ENCODE data around the gene AKAP10.
"Not testable (repeated sequence)": the region's sequence is repeated elsewhere in the genome, so short reads cannot be mapped to it uniquely, and the experiment has no call there.

The AKAP10 gene

GRCh38 chr17:19978209-19978802, 678 bp upstream of the AKAP10 start:
- DNase-seq, result peak; percentile 84 to 95 (median 92)
- POLR2A ChIA-PET, result interaction anchor here (1.4 to 1.9 kb wide), 2 partner anchors 31 to 97 kb away, joined by 7 to 8 read pairs; partner anchors contain the start of gene SPECC1
- no peaks in the 10 kb centered on the region for H3K27me3 ChIP-seq (replicated peaks in 2 of 5; ENCODE audit: control insufficient read depth in 4 of 5, insufficient read depth in 5 of 5, low read length in 4 of 5)
- peaks cover 6 to 45% (median 35%) of the 10 kb centered on the region in 4 experiments for H3K4me1 ChIP-seq (ENCODE audit: control extremely low read depth in 1 of 4, control insufficient read depth in 4 of 4, insufficient read depth in 4 of 4, low read length in 3 of 4)
- H3K9me3 ChIP-seq (ENCODE audit: control extremely low read depth in 1 of 5, control insufficient read depth in 4 of 5, insufficient read depth in 2 of 5, low read depth in 1 of 5, low read length in 4 of 5), result no peaks in the 10 kb centered on the region
- H3K36me3 ChIP-seq (ENCODE audit: control insufficient read depth in 4 of 4, insufficient read depth in 4 of 4, low read length in 3 of 4), result peaks cover 0 to 16% (median 4%) of the 10 kb centered on the region in 4 experiments
- CTCF ChIA-PET, result interaction anchor here (1.4 kb wide), 1 partner anchor 14 kb away, joined by 6 read pairs; no protein-coding TSS in a partner anchor
- peak overlapping the region; percentile 72 to 87 (median 82) for H3K4me3 ChIP-seq (ENCODE audit: control insufficient read depth in 1 of 7, extremely low read depth in 1 of 7, insufficient read depth in 4 of 7, low read depth in 2 of 7, low read length in 6 of 7)
- 4% methylated on average over 20 of the region's 22 CpGs for WGBS (ENCODE audit: insufficient coverage)
- H3K27ac ChIP-seq (ENCODE audit: insufficient read depth in 1 of 2, low read depth in 1 of 2, low read length in 2 of 2, poor library complexity in 1 of 2, severe bottlenecking in 2 of 2), result peak overlapping the region in 1 of 2 experiments; percentile 97

DNA sequence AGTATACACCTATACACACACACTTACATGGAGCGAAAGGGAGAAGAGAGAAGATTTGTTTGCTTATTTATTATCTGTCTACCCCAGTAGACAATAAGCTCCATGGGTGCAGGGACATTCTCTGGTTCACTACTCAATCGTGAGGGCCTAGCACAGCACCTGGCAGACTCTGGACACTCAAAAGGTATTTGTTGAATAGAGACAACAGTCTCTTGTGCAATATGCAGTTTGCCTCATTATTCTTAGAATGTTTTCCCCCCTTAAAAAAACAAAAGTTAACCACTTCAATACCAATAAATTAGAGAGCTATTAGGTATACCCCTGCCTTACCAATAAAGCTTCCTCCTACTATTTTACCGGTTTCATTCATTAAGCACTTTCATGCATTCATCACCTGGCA, 2.0 kb downstream of the AKAP10 start:
- Histone ChIP-seq H3K9me3 (ENCODE audit: control extremely low read depth in 1 of 5, control insufficient read depth in 4 of 5, insufficient read depth in 2 of 5, low read depth in 1 of 5, low read length in 4 of 5) (no peaks in the 10 kb centered on the region), H3K27ac (ENCODE audit: insufficient read depth in 1 of 2, low read depth in 1 of 2, low read length in 2 of 2, poor library complexity in 1 of 2, severe bottlenecking in 2 of 2) (no peak overlapping the region), H3K36me3 (ENCODE audit: control insufficient read depth in 4 of 4, insufficient read depth in 4 of 4, low read length in 3 of 4) (peaks cover 3 to 20% (median 5%) of the 10 kb centered on the region in 4 experiments), H3K27me3 (replicated peaks in 2 of 5; ENCODE audit: control insufficient read depth in 4 of 5, insufficient read depth in 5 of 5, low read length in 4 of 5) (no peaks in the 10 kb centered on the region), H3K4me1 (ENCODE audit: control extremely low read depth in 1 of 4, control insufficient read depth in 4 of 4, insufficient read depth in 4 of 4, low read length in 3 of 4) (peaks cover 10 to 54% (median 36%) of the 10 kb centered on the region in 4 experiments), H3K4me3 (ENCODE audit: control insufficient read depth in 1 of 7, extremely low read depth in 1 of 7, insufficient read depth in 4 of 7, low read depth in 2 of 7, low read length in 6 of 7) (peak overlapping the region in 2 of 7 experiments; percentile 6 to 87)
- WGBS (ENCODE audit: insufficient coverage), result no CpG with 5 or more reads among the region's 3 CpGs
- no peak for DNase-seq
- POLR2A ChIA-PET, result no interaction called here
- CTCF ChIA-PET, result interaction anchor here (0.7 to 1.7 kb wide), 4 partner anchors 10 to 17 kb away, joined by 3 to 4 read pairs (median 3); no protein-coding TSS in a partner anchor

GRCh38 chr17:19973156-19973555, 4.5 kb downstream of the AKAP10 start:
- Histone ChIP-seq H3K4me1 (ENCODE audit: control extremely low read depth in 1 of 4, control insufficient read depth in 4 of 4, insufficient read depth in 4 of 4, low read length in 3 of 4) (peaks cover 8 to 30% (median 17%) of the 10 kb centered on the region in 4 experiments), H3K4me3 (ENCODE audit: control insufficient read depth in 1 of 7, extremely low read depth in 1 of 7, insufficient read depth in 4 of 7, low read depth in 2 of 7, low read length in 6 of 7) (no peak overlapping the region), H3K36me3 (ENCODE audit: control insufficient read depth in 4 of 4, insufficient read depth in 4 of 4, low read length in 3 of 4) (peaks cover 3 to 35% (median 20%) of the 10 kb centered on the region in 4 experiments), H3K27me3 (replicated peaks in 2 of 5; ENCODE audit: control insufficient read depth in 4 of 5, insufficient read depth in 5 of 5, low read length in 4 of 5) (no peaks in the 10 kb centered on the region), H3K27ac (ENCODE audit: insufficient read depth in 1 of 2, low read depth in 1 of 2, low read length in 2 of 2, poor library complexity in 1 of 2, severe bottlenecking in 2 of 2) (no peak overlapping the region), H3K9me3 (ENCODE audit: control extremely low read depth in 1 of 5, control insufficient read depth in 4 of 5, insufficient read depth in 2 of 5, low read depth in 1 of 5, low read length in 4 of 5) (no peaks in the 10 kb centered on the region)
- WGBS (ENCODE audit: insufficient coverage), result no CpG with 5 or more reads among the region's 2 CpGs
- no peak for DNase-seq
- ChIA-PET POLR2A (no interaction called here), CTCF (no interaction called here)

- peaks cover 7 to 66% (median 32%) of the 10 kb centered on the region in 4 experiments for H3K36me3 ChIP-seq (ENCODE audit: control insufficient read depth in 4 of 4, insufficient read depth in 4 of 4, low read length in 3 of 4)
- CTCF ChIA-PET, result interaction anchor here (0.6 kb wide), 1 partner anchor 12 kb away, joined by 3 read pairs; no protein-coding TSS in a partner anchor
Observed at GRCh38 chr17:19962954-19963353, 14.7 kb downstream of the AKAP10 start.

GRCh38 chr17:19958023-19958422, 19.6 kb downstream of the AKAP10 start:
- Histone ChIP-seq H3K27me3 (replicated peaks in 2 of 5; ENCODE audit: control insufficient read depth in 4 of 5, insufficient read depth in 5 of 5, low read length in 4 of 5) (no peaks in the 10 kb centered on the region), H3K27ac (ENCODE audit: insufficient read depth in 1 of 2, low read depth in 1 of 2, low read length in 2 of 2, poor library complexity in 1 of 2, severe bottlenecking in 2 of 2) (no peak overlapping the region), H3K4me3 (ENCODE audit: control insufficient read depth in 1 of 7, extremely low read depth in 1 of 7, insufficient read depth in 4 of 7, low read depth in 2 of 7, low read length in 6 of 7) (no peak overlapping the region), H3K9me3 (ENCODE audit: control extremely low read depth in 1 of 5, control insufficient read depth in 4 of 5, insufficient read depth in 2 of 5, low read depth in 1 of 5, low read length in 4 of 5) (peaks cover 0 to 11% (median 0%) of the 10 kb centered on the region in 5 experiments), H3K4me1 (ENCODE audit: control extremely low read depth in 1 of 4, control insufficient read depth in 4 of 4, insufficient read depth in 4 of 4, low read length in 3 of 4) (no peaks in the 10 kb centered on the region), H3K36me3 (ENCODE audit: control insufficient read depth in 4 of 4, insufficient read depth in 4 of 4, low read length in 3 of 4) (peaks cover 17 to 69% (median 42%) of the 10 kb centered on the region in 4 experiments)
- WGBS (ENCODE audit: insufficient coverage), result 80% methylated on average over 1 of the region's 5 CpGs
- ChIA-PET CTCF (no interaction called here), POLR2A (no interaction called here)
- no peak for DNase-seq

More at GRCh38 chr17:19962954-19963353, 14.7 kb downstream of the AKAP10 start:
- H3K9me3 ChIP-seq (ENCODE audit: control extremely low read depth in 1 of 5, control insufficient read depth in 4 of 5, insufficient read depth in 2 of 5, low read depth in 1 of 5, low read length in 4 of 5); H3K27me3 ChIP-seq (replicated peaks in 2 of 5; ENCODE audit: control insufficient read depth in 4 of 5, insufficient read depth in 5 of 5, low read length in 4 of 5); H3K4me3 ChIP-seq (ENCODE audit: control insufficient read depth in 1 of 7, extremely low read depth in 1 of 7, insufficient read depth in 4 of 7, low read depth in 2 of 7, low read length in 6 of 7); H3K27ac ChIP-seq (ENCODE audit: insufficient read depth in 1 of 2, low read depth in 1 of 2, low read length in 2 of 2, poor library complexity in 1 of 2, severe bottlenecking in 2 of 2); DNase-seq; POLR2A ChIA-PET; H3K4me1 ChIP-seq (ENCODE audit: control extremely low read depth in 1 of 4, control insufficient read depth in 4 of 4, insufficient read depth in 4 of 4, low read length in 3 of 4): not testable (repeated sequence)
- no CpG with 5 or more reads among the region's 2 CpGs for whole genome bisulfite sequencing (ENCODE audit: insufficient coverage)

DNA sequence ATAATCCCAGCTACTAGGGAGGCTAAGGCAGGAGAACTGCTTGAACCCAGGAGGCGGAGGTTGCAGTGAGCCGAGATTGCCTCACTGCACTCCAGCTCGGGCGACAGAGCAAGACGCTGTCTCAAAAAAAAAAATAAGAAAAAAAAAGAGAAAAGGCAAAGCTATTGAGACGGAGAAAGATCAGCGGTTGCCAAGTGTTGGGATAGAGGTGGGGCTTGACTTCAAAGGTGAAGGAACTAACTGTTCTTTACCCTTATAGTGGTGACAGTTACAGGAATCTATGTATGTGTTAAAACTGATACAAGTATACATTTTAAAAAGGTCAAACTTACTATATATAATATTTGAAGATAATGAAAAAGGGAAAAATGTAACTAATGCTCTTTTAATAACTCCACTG, 22.5 kb downstream of the AKAP10 start:
- ChIA-PET POLR2A (no interaction called here), CTCF (no interaction called here)
- H3K36me3 ChIP-seq (ENCODE audit: control insufficient read depth in 4 of 4, insufficient read depth in 4 of 4, low read length in 3 of 4), result peaks cover 17 to 46% (median 33%) of the 10 kb centered on the region in 4 experiments

GRCh38 chr17:19951411-19951810, 26.2 kb downstream of the AKAP10 start:
- H3K27ac ChIP-seq (ENCODE audit: insufficient read depth in 1 of 2, low read depth in 1 of 2, low read length in 2 of 2, poor library complexity in 1 of 2, severe bottlenecking in 2 of 2); DNase-seq; POLR2A ChIA-PET; CTCF ChIA-PET; H3K4me3 ChIP-seq (ENCODE audit: control insufficient read depth in 1 of 7, extremely low read depth in 1 of 7, insufficient read depth in 4 of 7, low read depth in 2 of 7, low read length in 6 of 7); H3K27me3 ChIP-seq (replicated peaks in 2 of 5; ENCODE audit: control insufficient read depth in 4 of 5, insufficient read depth in 5 of 5, low read length in 4 of 5): not testable (repeated sequence)
- Histone ChIP-seq H3K4me1 (ENCODE audit: control extremely low read depth in 1 of 4, control insufficient read depth in 4 of 4, insufficient read depth in 4 of 4, low read length in 3 of 4) (peaks cover 0 to 14% (median 9%) of the 10 kb centered on the region in 4 experiments), H3K36me3 (ENCODE audit: control insufficient read depth in 4 of 4, insufficient read depth in 4 of 4, low read length in 3 of 4) (peaks cover 14 to 34% (median 26%) of the 10 kb centered on the region in 4 experiments), H3K9me3 (ENCODE audit: control extremely low read depth in 1 of 5, control insufficient read depth in 4 of 5, insufficient read depth in 2 of 5, low read depth in 1 of 5, low read length in 4 of 5) (peaks cover 0 to 13% (median 0%) of the 10 kb centered on the region in 5 experiments)
- WGBS (ENCODE audit: insufficient coverage), result no CpG with 5 or more reads among the region's 5 CpGs

More for the DNA sequence above, 22.5 kb downstream of the AKAP10 start:
- Histone ChIP-seq H3K27me3 (replicated peaks in 2 of 5; ENCODE audit: control insufficient read depth in 4 of 5, insufficient read depth in 5 of 5, low read length in 4 of 5) (no peaks in the 10 kb centered on the region), H3K4me3 (ENCODE audit: control insufficient read depth in 1 of 7, extremely low read depth in 1 of 7, insufficient read depth in 4 of 7, low read depth in 2 of 7, low read length in 6 of 7) (no peak overlapping the region), H3K27ac (ENCODE audit: insufficient read depth in 1 of 2, low read depth in 1 of 2, low read length in 2 of 2, poor library complexity in 1 of 2, severe bottlenecking in 2 of 2) (no peak overlapping the region), H3K9me3 (ENCODE audit: control extremely low read depth in 1 of 5, control insufficient read depth in 4 of 5, insufficient read depth in 2 of 5, low read depth in 1 of 5, low read length in 4 of 5) (peaks cover 0 to 13% (median 0%) of the 10 kb centered on the region in 5 experiments), H3K4me1 (ENCODE audit: control extremely low read depth in 1 of 4, control insufficient read depth in 4 of 4, insufficient read depth in 4 of 4, low read length in 3 of 4) (no peaks in the 10 kb centered on the region)
- DNase-seq, result no peak
- WGBS (ENCODE audit: insufficient coverage), result 94% methylated on average over 6 of the region's 7 CpGs
